Endodermal cell (in vitro differentiated cells): Measurements from ENCODE around the gene ANKRD44. TPM values are rescaled to one million over a fixed set of nuclear protein-coding genes. Genes with fewer than 3 reads are reported as not detected.

Source experiments
- DNase-seq: peaks from one replicate; pipeline ENCODE4 v3.0.0-alpha.2; 2017
- H3K27ac ChIP-seq: 2 replicates; pipeline ENCODE4 v1.5.1; 2013; ENCODE audit warnings: mild to moderate bottlenecking, low read depth, low read length, moderate library complexity
- H3K27me3 ChIP-seq: 2 replicates; pipeline ENCODE4 v1.6.1; 2013; ENCODE audit warnings: mild to moderate bottlenecking, low read length, moderate library complexity; ENCODE audit not compliant: insufficient read depth, control insufficient read depth, poor library complexity, severe bottlenecking
- H3K36me3 ChIP-seq: 2 replicates; pipeline ENCODE4 v1.7.0; 2013; ENCODE audit warnings: mild to moderate bottlenecking, low read length, moderate library complexity; ENCODE audit not compliant: control insufficient read depth, insufficient read depth
- H3K4me1 ChIP-seq: one replicate; pipeline ENCODE4 v1.7.0; 2013; ENCODE audit warnings: low read length; ENCODE audit not compliant: control insufficient read depth, insufficient read depth
- H3K4me3 ChIP-seq: 2 replicates; pipeline ENCODE4 v1.5.1; 2013; ENCODE audit warnings: mild to moderate bottlenecking, low read length, moderate library complexity
- H3K9ac ChIP-seq: 2 replicates; pipeline ENCODE4 v1.6.1; 2013; ENCODE audit warnings: mild to moderate bottlenecking, low read length, moderate library complexity; ENCODE audit not compliant: poor library complexity, severe bottlenecking; ENCODE audit errors: extremely low read depth
- H3K9me3 ChIP-seq: 2 replicates; pipeline ENCODE4 v1.6.1; 2013; ENCODE audit warnings: mild to moderate bottlenecking, low read length, moderate library complexity; ENCODE audit not compliant: control insufficient read depth
- H3K27ac Mint-ChIP-seq: 2 replicates; pipeline ENCODE4 v1.8.0; 2020; ENCODE audit warnings: mixed read lengths
- H3K27me3 Mint-ChIP-seq: 2 replicates; pipeline ENCODE4 v1.8.0; 2021; ENCODE audit warnings: mild to moderate bottlenecking, mixed read lengths; ENCODE audit not compliant: insufficient read depth
- H3K36me3 Mint-ChIP-seq: 2 replicates; pipeline ENCODE4 v1.8.0; 2020; ENCODE audit warnings: low read depth, mixed read lengths
- H3K4me1 Mint-ChIP-seq: 2 replicates; pipeline ENCODE4 v1.8.0; 2020; ENCODE audit warnings: mixed read lengths
- H3K4me3 Mint-ChIP-seq: 2 replicates; pipeline ENCODE4 v1.8.0; 2020; ENCODE audit warnings: mild to moderate bottlenecking, moderate library complexity, mixed read lengths
- H3K9me3 Mint-ChIP-seq: 2 replicates; pipeline ENCODE4 v1.8.0; 2020; ENCODE audit warnings: mild to moderate bottlenecking, mixed read lengths
- CTCF ChIP-seq: fragments of 200-600 bp; sonication (generic); conservative IDR thresholded peaks from 2 replicates; pipeline ENCODE4 v1.5.0; 2021; ENCODE audit warnings: antibody characterized with exemption, mild to moderate bottlenecking
- WGBS, 2 experiments: methylation state at CpG; one replicate each; pipeline versions ENCODE4 v1.1.5 to v1.1.7; 2013; ENCODE audit warnings: missing lambda C conversion rate in 2 of 2, mixed read lengths in 1 of 2; ENCODE audit not compliant: insufficient coverage in 1 of 2, insufficient read length in 1 of 2; 5-methylcytosine and 5-hydroxymethylcytosine counted together
- total RNA-seq, 2 donors: library from RNA; stranded (reverse); fragmentation: NEBNext Ultra II Directional in 1 of 2; extraction: Animal tissue kit (Norgen Biotek cat#: 25700) in 1 of 2; gene quantifications; 2 replicates in 1 of 2; 3 replicates in 1 of 2; pipeline ENCODE4 v1.2.1, GENCODE V29; 2021

The ANKRD44 gene
- total RNA-seq, 2 donors from 2014 or later, result 6.2 to 10.6 TPM

GRCh38 chr2:197211881-197212342 lies 98.7 kb downstream of the ANKRD44 start:
- no peak overlapping the region for H3K4me3 ChIP-seq
- WGBS, 2 experiments, result 86 to 93% methylated on average over 1 to 4 of the region's 4 CpGs
- TF ChIP-seq CTCF, result no peak
- no peak for DNase-seq
- no peaks in the 10 kb centered on the region for H3K9me3 ChIP-seq
- H3K4me3 Mint-ChIP-seq, result no peak overlapping the region
- no peak overlapping the region for H3K9ac ChIP-seq
- H3K27me3 Mint-ChIP-seq, result no peaks in the 10 kb centered on the region
- H3K27me3 ChIP-seq, result no peaks in the 10 kb centered on the region
- H3K36me3 ChIP-seq, result no peaks in the 10 kb centered on the region
- no peak overlapping the region for H3K27ac Mint-ChIP-seq
- H3K27ac ChIP-seq, result no peak overlapping the region
- no peaks in the 10 kb centered on the region for H3K9me3 Mint-ChIP-seq
- no peaks in the 10 kb centered on the region for H3K36me3 Mint-ChIP-seq
- H3K4me1 ChIP-seq, result peaks cover 7% of the 10 kb centered on the region
- peaks cover 22% of the 10 kb centered on the region for H3K4me1 Mint-ChIP-seq

DNA sequence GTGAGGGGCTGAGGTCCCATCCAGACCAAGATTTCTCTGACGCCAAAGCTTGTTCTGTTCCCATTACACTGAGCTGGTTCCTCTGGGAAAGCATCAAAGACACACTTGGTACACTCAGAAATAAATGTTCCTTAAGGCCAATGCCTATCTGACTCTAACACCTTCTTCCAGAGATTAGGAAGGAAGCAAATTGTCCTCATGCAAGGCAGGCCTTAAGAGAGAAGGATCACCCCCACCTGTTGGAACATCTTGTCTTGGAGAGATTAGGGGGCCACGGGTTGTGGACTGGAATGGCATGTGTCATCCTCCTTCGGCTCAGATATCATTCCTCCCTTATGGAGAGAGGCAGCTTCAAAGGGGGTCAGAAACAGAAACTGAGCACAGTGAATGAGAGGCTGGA lies 100.2 kb downstream of the ANKRD44 start:
- H3K4me1 ChIP-seq, result peaks cover 7% of the 10 kb centered on the region
- Mint-ChIP-seq H3K27me3 (no peaks in the 10 kb centered on the region), H3K27ac (peak overlapping the region; percentile 84), H3K9me3 (no peaks in the 10 kb centered on the region), H3K4me1 (peaks cover 22% of the 10 kb centered on the region), H3K36me3 (no peaks in the 10 kb centered on the region), H3K4me3 (no peak overlapping the region)
- no peak overlapping the region for H3K9ac ChIP-seq
- no peaks in the 10 kb centered on the region for H3K9me3 ChIP-seq
- no peak overlapping the region for H3K27ac ChIP-seq
- WGBS, 2 experiments, result 63 to 73% methylated on average over 1 to 3 of the region's 3 CpGs
- no peak overlapping the region for H3K4me3 ChIP-seq
- no peaks in the 10 kb centered on the region for H3K27me3 ChIP-seq
- TF ChIP-seq CTCF, result no peak
- H3K36me3 ChIP-seq, result no peaks in the 10 kb centered on the region
- no peak for DNase-seq

DNA sequence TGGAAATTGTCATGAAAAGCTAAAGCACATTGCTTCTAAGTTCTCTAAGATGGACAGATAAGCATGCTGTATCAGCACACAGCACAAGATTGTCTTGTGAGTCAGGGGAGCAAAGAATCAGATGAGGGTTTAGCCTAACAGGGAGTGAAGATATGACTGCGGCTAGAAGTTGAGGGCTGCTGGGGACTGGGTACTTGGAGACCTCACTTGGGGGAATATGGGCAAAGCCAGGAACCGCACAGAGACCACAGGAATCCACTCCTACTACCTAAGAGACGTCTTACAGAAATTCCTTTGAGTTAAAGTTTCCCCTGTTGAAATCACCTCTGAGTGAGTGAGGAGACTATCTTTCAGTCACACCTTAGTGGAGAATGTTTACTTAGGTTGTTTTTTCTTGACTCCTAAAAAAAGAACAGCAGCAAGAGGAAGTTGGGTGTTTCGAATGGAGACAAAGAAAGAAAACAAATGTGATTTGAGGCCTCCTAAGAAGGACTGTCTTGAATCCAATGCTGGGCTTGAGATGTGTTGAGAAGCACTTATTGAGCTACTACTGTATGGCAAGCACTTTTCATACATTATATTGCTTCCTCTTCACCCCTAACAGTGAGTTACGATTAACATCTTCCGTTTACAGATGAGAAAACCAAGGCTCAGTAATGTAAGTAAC lies 100.7 kb downstream of the ANKRD44 start:
- DNase-seq, result peak; percentile 41
- no peak overlapping the region for H3K4me3 ChIP-seq
- no peak overlapping the region for H3K4me3 Mint-ChIP-seq
- H3K9me3 Mint-ChIP-seq, result no peaks in the 10 kb centered on the region
- no peak for TF ChIP-seq CTCF
- no peak overlapping the region for H3K9ac ChIP-seq
- H3K27me3 Mint-ChIP-seq, result no peaks in the 10 kb centered on the region
- H3K27me3 ChIP-seq, result no peaks in the 10 kb centered on the region
- peaks cover 22% of the 10 kb centered on the region for H3K4me1 Mint-ChIP-seq
- no peak overlapping the region for H3K27ac ChIP-seq
- no peaks in the 10 kb centered on the region for H3K9me3 ChIP-seq
- H3K4me1 ChIP-seq, result peaks cover 7% of the 10 kb centered on the region
- 83 to 90% methylated on average over 3 to 5 of the region's 6 CpGs for WGBS, 2 experiments
- H3K27ac Mint-ChIP-seq, result peak overlapping the region; percentile 84
- H3K36me3 ChIP-seq, result no peaks in the 10 kb centered on the region
- no peaks in the 10 kb centered on the region for H3K36me3 Mint-ChIP-seq
